Renal cortical epithelial cell (primary cell): ENCODE data around the gene BUD13. TPM values are rescaled to one million over a fixed set of nuclear protein-coding genes. Genes with fewer than 3 reads are reported as not detected.
A peak's percentile ranks its signal among the peaks of the same experiment; 100 is the strongest.
"Not testable (repeated sequence)": the region's sequence is repeated elsewhere in the genome, so short reads cannot be mapped to it uniquely, and the experiment has no call there.

ENCODE experiments used
- DNase-seq: peaks from one replicate; pipeline ENCODE4 v3.0.0-alpha.2; 2011; ENCODE audit warnings: low read depth
- total RNA-seq: library from RNA; depleted of rRNA; stranded (reverse); fragments of >200 nt; gene quantifications from 2 replicates; pipeline ENCODE4 v1.2.3, GENCODE V29; 2014

Gene BUD13
- total RNA-seq: 13.4 and 14.2 TPM in 2 replicates

GRCh38 chr11:116772443-116773202 is at the start of gene BUD13:
TSS of gene BUD13 (minus strand) at chr11:116772987. CDS start at chr11:116772964, 23 bp downstream.
- peak; percentile 50 for DNase-seq

- DNase-seq: no peak
These were observed 49.8 kb upstream of the BUD13 start for GRCh38 chr11:116822575-116822974.

- DNase-seq: no peak
These were observed 48.5 kb upstream of the BUD13 start for GRCh38 chr11:116821050-116821918.

GRCh38 chr11:116819049-116819448 is 46.3 kb upstream of the BUD13 start:
- no peak for DNase-seq

GRCh38 chr11:116814502-116814901 is 41.7 kb upstream of the BUD13 start:
- no peak for DNase-seq

- no peak for DNase-seq
These were observed 41.1 kb upstream of the BUD13 start for GRCh38 chr11:116813781-116814471.

- DNase-seq: no peak
These were observed 40.4 kb upstream of the BUD13 start for GRCh38 chr11:116813170-116813569.

- no peak for DNase-seq
These were observed 39.3 kb upstream of the BUD13 start for GRCh38 chr11:116812109-116812508.

- DNase-seq: no peak
These were observed 38.4 kb upstream of the BUD13 start for GRCh38 chr11:116811194-116811593.

- no peak for DNase-seq
These were observed 35.7 kb upstream of the BUD13 start for GRCh38 chr11:116808262-116809175.

- no peak for DNase-seq
These were observed 34.9 kb upstream of the BUD13 start for GRCh38 chr11:116807601-116808261.

- DNase-seq: no peak
These were observed 31.2 kb upstream of the BUD13 start for GRCh38 chr11:116804001-116804400.

GRCh38 chr11:116801662-116802061 is 28.9 kb upstream of the BUD13 start:
- not testable (repeated sequence) for DNase-seq

- no peak for DNase-seq
These were observed 27.8 kb upstream of the BUD13 start for GRCh38 chr11:116800610-116801009.

GRCh38 chr11:116798368-116798767 is 25.6 kb upstream of the BUD13 start:
- no peak for DNase-seq

GRCh38 chr11:116797816-116798215 is 25.0 kb upstream of the BUD13 start:
- no peak for DNase-seq

- peak; percentile 62 for DNase-seq
These were observed 23.8 kb upstream of the BUD13 start for GRCh38 chr11:116796548-116796947.

GRCh38 chr11:116794851-116795250 is 22.1 kb upstream of the BUD13 start:
- no peak for DNase-seq

- peak; percentile 16 for DNase-seq
These were observed 20.9 kb upstream of the BUD13 start for GRCh38 chr11:116793772-116794097.

GRCh38 chr11:116792869-116793771 is 20.3 kb upstream of the BUD13 start:
- peak; percentile 51 for DNase-seq
